ENCODE results near the gene EVI2A.
"Not testable (repeated sequence)": the region's sequence is repeated elsewhere in the genome, so short reads cannot be mapped to it uniquely, and the experiment has no call there.

Gene EVI2A

GRCh38 chr17:31313982-31314781 is 7.2 kb downstream of the EVI2A start, which contains the start of gene EVI2B:
Gene EVI2B (minus strand): TSS chr17:31314054. CDS start chr17:31305609, 8,445 bp downstream.
- DNase-seq: no peak

- DNase-seq: not testable (repeated sequence)
Observed at GRCh38 chr17:31312223-31312622, 9.2 kb downstream of the EVI2A start.

- no peak for DNase-seq
Observed at GRCh38 chr17:31311526-31311925, 9.9 kb downstream of the EVI2A start.

- DNase-seq: no peak
Observed at GRCh38 chr17:31310886-31311285, 10.5 kb downstream of the EVI2A start.

- DNase-seq: no peak
Observed at GRCh38 chr17:31310260-31310659, 11.2 kb downstream of the EVI2A start.

- no peak for DNase-seq
Observed at GRCh38 chr17:31309556-31309955, 11.9 kb downstream of the EVI2A start.

- DNase-seq: no peak
Observed at GRCh38 chr17:31308372-31309334, 12.8 kb downstream of the EVI2A start.

GRCh38 chr17:31307640-31308039 is 13.8 kb downstream of the EVI2A start:
- DNase-seq: no peak

- DNase-seq: no peak
Observed at GRCh38 chr17:31299624-31300023, 21.8 kb downstream of the EVI2A start.

GRCh38 chr17:31297090-31297489 is 24.3 kb downstream of the EVI2A start, which contains the start of gene OMG:
Gene OMG (minus strand): TSS chr17:31297239. CDS start chr17:31296331, 908 bp downstream.
- DNase-seq: no peak

- no peak for DNase-seq
Observed at GRCh38 chr17:31296142-31296541, 25.3 kb downstream of the EVI2A start.

- DNase-seq: no peak
Observed at GRCh38 chr17:31295489-31295871, 25.9 kb downstream of the EVI2A start.

- DNase-seq: no peak
Observed at GRCh38 chr17:31294820-31295488, 26.5 kb downstream of the EVI2A start.

- DNase-seq: no peak
Observed at GRCh38 chr17:31294231-31294630, 27.2 kb downstream of the EVI2A start.

GRCh38 chr17:31293581-31293980 is 27.8 kb downstream of the EVI2A start:
- DNase-seq: no peak

GRCh38 chr17:31291820-31292219 is 29.6 kb downstream of the EVI2A start:
- no peak for DNase-seq

GRCh38 chr17:31289790-31290189 is 31.6 kb downstream of the EVI2A start:
- no peak for DNase-seq

GRCh38 chr17:31287932-31288331 is 33.5 kb downstream of the EVI2A start:
- DNase-seq: not testable (repeated sequence)

GRCh38 chr17:31286587-31286986 is 34.8 kb downstream of the EVI2A start:
- DNase-seq: no peak

GRCh38 chr17:31283841-31284240 is 37.6 kb downstream of the EVI2A start:
- DNase-seq: no peak

- no peak for DNase-seq
Observed at GRCh38 chr17:31281061-31281460, 40.4 kb downstream of the EVI2A start.

GRCh38 chr17:31279401-31279800 is 42.0 kb downstream of the EVI2A start:
- DNase-seq: no peak

- DNase-seq: no peak
Observed at GRCh38 chr17:31275116-31275515, 46.3 kb downstream of the EVI2A start.

Data from right kidney (tissue), 1 donor.